Lower lobe of right lung (tissue), 2 donors: ENCODE data around the gene SCAPER. TPM values are rescaled to one million over a fixed set of nuclear protein-coding genes. Genes with fewer than 3 reads are reported as not detected.

Experiments used
- ATAC-seq, 2 donors: fragments of 200-7000 bp; cut with Tn5 transposase; one replicate each; pipeline ENCODE4 v1.9.1; 2020 to 2022; ENCODE audit warnings: mild to moderate bottlenecking in 2 of 2, moderate library complexity in 2 of 2
- DNase-seq: peaks from one replicate; pipeline ENCODE4 v3.0.0-alpha.2; 2020
- H3K27ac ChIP-seq: fragments of 200-600 bp; one replicate; pipeline ENCODE4 v1.8.0; 2022
- H3K27me3 ChIP-seq: fragments of 200-600 bp; one replicate; pipeline ENCODE4 v1.8.0; 2022; ENCODE audit warnings: low read depth
- H3K36me3 ChIP-seq: fragments of 200-600 bp; one replicate; pipeline ENCODE4 v1.8.0; 2022; ENCODE audit warnings: mild to moderate bottlenecking
- H3K4me1 ChIP-seq: fragments of 200-600 bp; one replicate; pipeline ENCODE4 v1.8.0; 2022
- H3K4me3 ChIP-seq: fragments of 200-600 bp; one replicate; pipeline ENCODE4 v1.8.0; 2022; ENCODE audit warnings: mild to moderate bottlenecking
- H3K9me3 ChIP-seq: fragments of 200-600 bp; one replicate; pipeline ENCODE4 v1.8.0; 2022
- CTCF ChIP-seq: fragments of 200-600 bp; IDR thresholded peaks from one replicate; pipeline ENCODE4 v1.8.0; 2022; ENCODE audit warnings: antibody characterized with exemption, mild to moderate bottlenecking
- intact Hi-C: fragments of 100-400 bp; cut with DNase I; formaldehyde crosslinking; loops from one replicate; pipeline ENCODE4 v1.11.0; 2022
- total RNA-seq: library from RNA; stranded (reverse); fragmentation: NEBNext Ultra II Directional; extraction: Animal tissue kit (Norgen Biotek cat#: 25700); gene quantifications from one replicate; pipeline ENCODE4 v1.2.1, GENCODE V29; 2021
- donor health status: DM: no; HTN: yes; CAD: no; lungs with severe emphysema.

The SCAPER gene
- total RNA-seq, 1 donor from 2014 or later, result 34.2 TPM

GRCh38 chr15:76682259-76682658 is 222.9 kb downstream of the SCAPER start:
- no peaks in the 10 kb centered on the region for H3K27me3 ChIP-seq
- H3K36me3 ChIP-seq, result no peaks in the 10 kb centered on the region
- no peak for TF ChIP-seq CTCF
- no peaks in the 10 kb centered on the region for H3K4me1 ChIP-seq
- DNase-seq (no peak), ATAC-seq (no peak)
- H3K9me3 ChIP-seq, result peaks cover 5% of the 10 kb centered on the region
- intact Hi-C loops, result no loop called here
- H3K27ac ChIP-seq, result no peak overlapping the region
- no peak overlapping the region for H3K4me3 ChIP-seq

- TF ChIP-seq CTCF, result no peak
- Histone ChIP-seq H3K36me3 (no peaks in the 10 kb centered on the region), H3K4me3 (no peak overlapping the region), H3K9me3 (no peaks in the 10 kb centered on the region), H3K27ac (no peak overlapping the region), H3K4me1 (no peaks in the 10 kb centered on the region), H3K27me3 (no peaks in the 10 kb centered on the region)
- ATAC-seq (no peak), DNase-seq (no peak)
- intact Hi-C loops, result no loop called here
Observed at GRCh38 chr15:76678766-76679165, 226.4 kb downstream of the SCAPER start.

- H3K9me3 ChIP-seq, result no peaks in the 10 kb centered on the region
- H3K4me1 ChIP-seq, result no peaks in the 10 kb centered on the region
- ATAC-seq (no peak), DNase-seq (no peak)
- intact Hi-C loops, result no loop called here
- TF ChIP-seq CTCF, result no peak
- no peak overlapping the region for H3K4me3 ChIP-seq
- no peak overlapping the region for H3K27ac ChIP-seq
- no peaks in the 10 kb centered on the region for H3K27me3 ChIP-seq
- no peaks in the 10 kb centered on the region for H3K36me3 ChIP-seq
Observed at GRCh38 chr15:76674883-76675282, 230.3 kb downstream of the SCAPER start.

- H3K4me1 ChIP-seq, result no peaks in the 10 kb centered on the region
- no peak overlapping the region for H3K4me3 ChIP-seq
- intact Hi-C loops, result no loop called here
- no peak for TF ChIP-seq CTCF
- H3K9me3 ChIP-seq, result no peaks in the 10 kb centered on the region
- H3K27me3 ChIP-seq, result no peaks in the 10 kb centered on the region
- no peak for DNase-seq
- no peak overlapping the region for H3K27ac ChIP-seq
- H3K36me3 ChIP-seq, result peaks cover 5% of the 10 kb centered on the region
- no peak for ATAC-seq
Observed at GRCh38 chr15:76669521-76670207, 235.5 kb downstream of the SCAPER start.

- H3K9me3 ChIP-seq, result no peaks in the 10 kb centered on the region
- no peak overlapping the region for H3K4me3 ChIP-seq
- DNase-seq, result no peak
- TF ChIP-seq CTCF, result no peak
- no peaks in the 10 kb centered on the region for H3K4me1 ChIP-seq
- no peak for ATAC-seq
- intact Hi-C loops, result no loop called here
- H3K27ac ChIP-seq, result no peak overlapping the region
- H3K27me3 ChIP-seq, result no peaks in the 10 kb centered on the region
- H3K36me3 ChIP-seq, result peaks cover 5% of the 10 kb centered on the region
Observed at GRCh38 chr15:76668900-76669299, 236.2 kb downstream of the SCAPER start.
